ENCODE data around the gene MX1. TPM values are rescaled to one million over a fixed set of nuclear protein-coding genes. Genes with fewer than 3 reads are reported as not detected.

Gene MX1
- total and polyA plus RNA-seq, 8 donors, result 4.9 to 21.4 (median 11.2) TPM

DNA sequence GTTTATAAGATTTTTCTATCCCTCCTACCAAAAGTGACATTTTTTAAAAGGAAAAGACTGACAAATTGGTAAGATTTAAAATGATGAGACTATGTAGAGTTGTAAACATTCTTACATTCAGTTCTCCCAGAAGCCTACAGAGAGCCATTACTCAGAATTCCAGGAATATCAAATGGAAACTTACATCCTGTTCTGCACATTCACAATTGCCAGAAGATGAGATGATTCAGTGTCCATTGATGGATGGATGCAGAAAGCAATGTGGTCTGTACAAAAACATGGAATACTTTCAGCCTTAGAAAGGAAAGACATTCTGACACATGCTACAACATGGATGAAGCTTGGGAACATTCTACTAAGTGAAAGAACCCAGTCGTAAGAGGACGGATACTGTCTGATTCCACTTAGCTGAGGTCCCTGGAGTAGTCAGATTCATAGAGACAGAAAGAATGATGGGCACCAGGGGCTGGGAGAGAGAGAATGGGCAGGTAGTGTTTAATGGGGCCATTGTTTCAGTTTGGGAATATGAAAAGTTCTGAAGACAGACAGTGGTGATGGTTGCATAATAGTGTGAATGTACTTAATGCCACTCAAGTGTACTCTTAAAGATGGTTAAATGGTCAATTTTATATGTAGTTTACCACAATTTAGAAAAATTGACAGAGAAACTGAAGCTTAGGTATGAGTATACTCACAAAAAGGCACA lies 16.6 kb downstream of the MX1 start:
- Histone ChIP-seq H3K4me1 (no peaks in the 10 kb centered on the region), H3K27me3 (no peaks in the 10 kb centered on the region), H3K4me3 (no peak overlapping the region), H3K36me3 (peaks cover 0 to 11% (median 0%) of the 10 kb centered on the region in 3 donors), H3K27ac (no peak overlapping the region), H3K9me3 (no peaks in the 10 kb centered on the region)
- ATAC-seq, result no peak
- DNase-seq, result no peak
- no peak for FAIRE-seq
- intact Hi-C loops (cut with DNase I), result no loop called here
- TF ChIP-seq, protein P1, sequence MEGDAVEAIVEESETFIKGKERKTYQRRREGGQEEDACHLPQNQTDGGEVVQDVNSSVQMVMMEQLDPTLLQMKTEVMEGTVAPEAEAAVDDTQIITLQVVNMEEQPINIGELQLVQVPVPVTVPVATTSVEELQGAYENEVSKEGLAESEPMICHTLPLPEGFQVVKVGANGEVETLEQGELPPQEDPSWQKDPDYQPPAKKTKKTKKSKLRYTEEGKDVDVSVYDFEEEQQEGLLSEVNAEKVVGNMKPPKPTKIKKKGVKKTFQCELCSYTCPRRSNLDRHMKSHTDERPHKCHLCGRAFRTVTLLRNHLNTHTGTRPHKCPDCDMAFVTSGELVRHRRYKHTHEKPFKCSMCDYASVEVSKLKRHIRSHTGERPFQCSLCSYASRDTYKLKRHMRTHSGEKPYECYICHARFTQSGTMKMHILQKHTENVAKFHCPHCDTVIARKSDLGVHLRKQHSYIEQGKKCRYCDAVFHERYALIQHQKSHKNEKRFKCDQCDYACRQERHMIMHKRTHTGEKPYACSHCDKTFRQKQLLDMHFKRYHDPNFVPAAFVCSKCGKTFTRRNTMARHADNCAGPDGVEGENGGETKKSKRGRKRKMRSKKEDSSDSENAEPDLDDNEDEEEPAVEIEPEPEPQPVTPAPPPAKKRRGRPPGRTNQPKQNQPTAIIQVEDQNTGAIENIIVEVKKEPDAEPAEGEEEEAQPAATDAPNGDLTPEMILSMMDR (IDR thresholded peaks at IDR 0.05), result no peak
- 81 to 89% methylated on average over 2 of the region's 2 CpGs for WGBS, 2 donors

DNA sequence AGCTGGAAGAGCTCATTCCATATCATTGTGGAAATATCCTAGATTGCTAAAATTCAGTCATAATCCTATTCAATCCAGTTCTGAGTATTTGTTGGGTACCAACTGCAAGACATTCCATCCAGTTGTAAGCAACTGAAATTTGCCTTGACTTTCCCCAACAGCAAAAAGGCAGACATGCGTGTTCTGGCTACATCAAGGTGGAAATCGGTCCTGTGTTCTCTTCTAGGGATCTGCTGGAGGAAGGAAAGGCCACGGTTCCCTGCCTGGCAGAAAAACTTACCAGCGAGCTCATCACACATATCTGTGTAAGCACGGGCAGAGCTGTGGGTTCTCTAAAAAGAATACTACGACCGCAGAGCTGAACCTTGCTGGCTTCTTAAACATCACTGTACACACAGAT lies 17.5 kb downstream of the MX1 start:
- no peak overlapping the region for H3K27ac ChIP-seq
- TF ChIP-seq, protein P1 (IDR thresholded peaks at IDR 0.05), result no peak
- ATAC-seq (no peak), FAIRE-seq (no peak), DNase-seq (no peak)
- intact Hi-C loops (cut with DNase I), result no loop called here
- H3K9me3 ChIP-seq, result no peaks in the 10 kb centered on the region
- H3K27me3 ChIP-seq, result no peaks in the 10 kb centered on the region
- 87 to 93% methylated on average over 7 of the region's 7 CpGs for WGBS, 2 donors
- no peak overlapping the region for H3K4me3 ChIP-seq
- H3K36me3 ChIP-seq, result peaks cover 0 to 11% (median 0%) of the 10 kb centered on the region in 3 donors
- H3K4me1 ChIP-seq, result no peaks in the 10 kb centered on the region

DNA sequence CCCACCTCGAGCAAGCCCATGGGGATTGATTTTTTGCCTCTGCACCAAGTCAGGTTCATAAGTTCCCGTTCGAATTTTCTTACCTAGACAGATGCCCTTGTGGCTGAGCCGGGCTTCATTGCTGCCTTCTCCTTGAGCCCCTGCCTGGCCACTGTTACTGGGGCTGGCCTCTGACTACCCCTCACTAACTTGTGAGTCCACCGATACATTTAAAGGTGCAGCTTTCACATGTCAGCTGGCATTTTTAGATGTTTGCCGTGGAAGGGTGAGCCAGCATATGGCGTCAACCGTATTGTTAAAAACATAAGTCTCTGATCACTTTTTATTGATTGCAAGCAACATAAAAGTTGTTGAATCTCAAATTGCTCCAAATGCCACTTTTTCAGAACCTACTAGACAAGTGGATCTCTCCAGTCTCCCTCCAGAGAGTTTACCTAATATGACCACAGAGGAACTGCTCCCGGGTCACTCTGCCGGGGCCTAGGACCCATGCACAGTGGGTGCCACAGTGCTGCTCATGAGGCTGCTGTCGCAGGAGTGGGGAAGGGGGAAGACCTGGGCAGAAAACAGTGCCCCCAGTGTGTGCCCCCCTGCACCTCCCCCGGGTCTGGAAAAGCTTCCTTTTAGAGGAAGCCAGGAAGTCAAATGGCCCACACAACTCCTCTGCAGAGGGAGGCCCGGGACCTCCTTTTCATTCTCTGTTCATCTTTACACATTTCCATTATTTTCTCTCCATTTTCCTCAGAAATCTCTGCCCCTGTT lies 18.8 kb downstream of the MX1 start:
- Histone ChIP-seq H3K36me3 (peaks cover 0 to 5% (median 0%) of the 10 kb centered on the region in 3 donors), H3K9me3 (no peaks in the 10 kb centered on the region), H3K4me3 (no peak overlapping the region), H3K27me3 (no peaks in the 10 kb centered on the region), H3K4me1 (no peaks in the 10 kb centered on the region), H3K27ac (no peak overlapping the region)
- DNase-seq, result no peak
- no peak for FAIRE-seq
- intact Hi-C loops (cut with DNase I), result no loop called here
- no peak for ATAC-seq
- TF ChIP-seq, protein P1 (IDR thresholded peaks at IDR 0.05), result no peak
- 86 to 87% methylated on average over 13 of the region's 13 CpGs for WGBS, 2 donors

DNA sequence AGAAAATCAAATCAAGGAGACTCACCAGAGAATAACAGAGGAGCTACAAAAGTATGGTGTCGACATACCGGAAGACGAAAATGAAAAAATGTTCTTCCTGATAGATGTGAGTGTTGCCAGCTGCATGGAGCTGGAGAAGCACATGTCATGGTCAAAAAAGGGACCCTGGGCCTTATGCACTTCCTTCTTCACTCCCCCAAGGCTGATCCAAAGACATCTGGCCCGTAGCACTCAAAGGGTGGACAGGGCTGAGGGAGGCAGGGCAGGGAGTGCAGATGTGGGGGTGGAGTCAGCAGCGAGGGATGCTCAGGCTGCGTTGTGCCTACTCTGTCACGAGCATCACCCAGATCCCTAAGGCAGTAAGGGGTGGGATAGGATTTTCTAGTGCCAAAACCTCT lies 19.4 kb downstream of the MX1 start:
- Histone ChIP-seq H3K36me3 (peaks cover 0 to 5% (median 0%) of the 10 kb centered on the region in 3 donors), H3K9me3 (no peaks in the 10 kb centered on the region), H3K27ac (no peak overlapping the region), H3K4me3 (no peak overlapping the region), H3K27me3 (no peaks in the 10 kb centered on the region), H3K4me1 (no peaks in the 10 kb centered on the region)
- DNase-seq (no peak), FAIRE-seq (no peak), ATAC-seq (no peak)
- 90 to 94% methylated on average over 7 of the region's 7 CpGs for WGBS, 2 donors
- TF ChIP-seq, protein P1 (IDR thresholded peaks at IDR 0.05), result no peak
- intact Hi-C loops (cut with DNase I), result no loop called here

DNA sequence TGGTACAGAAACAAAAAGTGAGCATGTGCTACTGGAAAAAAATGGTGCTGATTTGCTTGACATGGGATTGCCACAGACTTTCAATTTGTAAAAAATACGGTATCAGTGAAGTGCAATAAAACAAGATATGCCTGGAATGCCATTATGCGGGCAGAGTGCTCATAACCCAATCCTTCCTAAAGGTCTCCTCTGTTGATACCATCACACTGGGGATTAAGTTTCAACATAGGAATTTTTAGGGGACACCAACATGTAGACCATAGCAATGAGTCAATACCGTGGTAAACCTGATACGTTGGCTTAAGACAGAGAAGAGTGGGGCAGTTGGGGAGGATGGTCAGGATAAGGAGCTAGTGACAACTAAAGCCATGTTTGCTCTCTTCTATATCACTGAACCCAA lies 20.5 kb downstream of the MX1 start:
- Histone ChIP-seq H3K36me3 (peaks cover 0 to 5% (median 0%) of the 10 kb centered on the region in 3 donors), H3K4me3 (no peak overlapping the region), H3K9me3 (no peaks in the 10 kb centered on the region), H3K27ac (no peak overlapping the region), H3K27me3 (no peaks in the 10 kb centered on the region), H3K4me1 (no peaks in the 10 kb centered on the region)
- FAIRE-seq (no peak), ATAC-seq (no peak), DNase-seq (no peak)
- 58 to 83% methylated on average over 4 of the region's 4 CpGs for WGBS, 2 donors
- intact Hi-C loops (cut with DNase I), result no loop called here
- TF ChIP-seq, protein P1 (IDR thresholded peaks at IDR 0.05), result no peak
